ENCODE results near the gene TAS1R3.

The TAS1R3 gene

GRCh38 chr1:1312450-1313314 lies 18.4 kb upstream of the TAS1R3 start:
- no peak overlapping the region for H3K9ac ChIP-seq (ENCODE audit: low read length)
- H4K20me1 ChIP-seq (ENCODE audit: insufficient read depth, low read length) = no peaks in the 10 kb centered on the region
- DNase-seq = no peak
- TF ChIP-seq CTCF (IDR thresholded peaks at IDR 0.05; ENCODE audit: low read length) (no peak), EZH2 (optimal IDR thresholded peaks at IDR 0.05; ENCODE audit: low read depth, low read length) (no peak), EZH2phosphoT487 (IDR thresholded peaks at IDR 0.05; ENCODE audit: low read length) (no peak)
- no peak overlapping the region for H3K27ac ChIP-seq (ENCODE audit: low read length)
- H2AFZ ChIP-seq (ENCODE audit: low read length) = no peak overlapping the region
- peaks cover 47% of the 10 kb centered on the region for H3K79me2 ChIP-seq (ENCODE audit: low read length)
- H3K4me1 ChIP-seq (ENCODE audit: low read length) = no peaks in the 10 kb centered on the region; the same call in 1 of the 2 replicates
- H3K4me2 ChIP-seq (ENCODE audit: low read depth, low read length) = no peak overlapping the region
- H3F3A ChIP-seq (ENCODE audit: insufficient read depth, low read length) = peaks cover 7% of the 10 kb centered on the region; the same call in 1 of the 2 replicates
- H3K4me3 ChIP-seq (ENCODE audit: low read length) = no peak overlapping the region
- no peaks in the 10 kb centered on the region for H3K27me3 ChIP-seq (replicated peaks; ENCODE audit: insufficient read depth, low read length)
- no peaks in the 10 kb centered on the region for H3K9me3 ChIP-seq (replicated peaks; ENCODE audit: insufficient read depth, low read length)
- H3K9me2 ChIP-seq (replicated peaks; ENCODE audit: insufficient read depth, low read length) = no peaks in the 10 kb centered on the region
- 0 out of 2 replicates have a peak, but pooled peaks cover 7% of the 10 kb centered on the region for H3K36me3 ChIP-seq (replicated peaks; ENCODE audit: insufficient read depth, low read length)

- Histone ChIP-seq H3K9me2 (replicated peaks; ENCODE audit: insufficient read depth, low read length) (no peaks in the 10 kb centered on the region), H3K9me3 (replicated peaks; ENCODE audit: insufficient read depth, low read length) (no peaks in the 10 kb centered on the region), H4K20me1 (ENCODE audit: insufficient read depth, low read length) (no peaks in the 10 kb centered on the region), H3K4me2 (ENCODE audit: low read depth, low read length) (no peak overlapping the region), H3K79me2 (ENCODE audit: low read length) (peaks cover 47% of the 10 kb centered on the region), H3K4me1 (ENCODE audit: low read length) (no peaks in the 10 kb centered on the region; the same call in 1 of the 2 replicates), H3K36me3 (replicated peaks; ENCODE audit: insufficient read depth, low read length) (0 out of 2 replicates have a peak, but pooled peaks cover 7% of the 10 kb centered on the region), H3K27me3 (replicated peaks; ENCODE audit: insufficient read depth, low read length) (no peaks in the 10 kb centered on the region), H3F3A (ENCODE audit: insufficient read depth, low read length) (peaks cover 5% of the 10 kb centered on the region; the same call in 1 of the 2 replicates), H3K27ac (ENCODE audit: low read length) (no peak overlapping the region), H2AFZ (ENCODE audit: low read length) (no peak overlapping the region), H3K9ac (ENCODE audit: low read length) (no peak overlapping the region), H3K4me3 (ENCODE audit: low read length) (no peak overlapping the region)
- TF ChIP-seq CTCF (IDR thresholded peaks at IDR 0.05; ENCODE audit: low read length) (no peak), EZH2phosphoT487 (IDR thresholded peaks at IDR 0.05; ENCODE audit: low read length) (no peak), EZH2 (optimal IDR thresholded peaks at IDR 0.05; ENCODE audit: low read depth, low read length) (no peak)
- no peak for DNase-seq
Observed at GRCh38 chr1:1313500-1314236, 17.4 kb upstream of the TAS1R3 start.

- Histone ChIP-seq H3K27ac (ENCODE audit: low read length) (no peak overlapping the region), H3K27me3 (replicated peaks; ENCODE audit: insufficient read depth, low read length) (no peaks in the 10 kb centered on the region), H3K36me3 (replicated peaks; ENCODE audit: insufficient read depth, low read length) (0 out of 2 replicates have a peak, but pooled peaks cover 7% of the 10 kb centered on the region), H3K9me3 (replicated peaks; ENCODE audit: insufficient read depth, low read length) (no peaks in the 10 kb centered on the region), H4K20me1 (ENCODE audit: insufficient read depth, low read length) (no peaks in the 10 kb centered on the region), H3F3A (ENCODE audit: insufficient read depth, low read length) (peaks cover 5% of the 10 kb centered on the region; the same call in 1 of the 2 replicates), H3K4me1 (ENCODE audit: low read length) (no peaks in the 10 kb centered on the region; the same call in 1 of the 2 replicates), H3K9ac (ENCODE audit: low read length) (no peak overlapping the region), H3K4me2 (ENCODE audit: low read depth, low read length) (no peak overlapping the region), H3K4me3 (ENCODE audit: low read length) (no peak overlapping the region), H3K79me2 (ENCODE audit: low read length) (peaks cover 47% of the 10 kb centered on the region), H2AFZ (ENCODE audit: low read length) (no peak overlapping the region), H3K9me2 (replicated peaks; ENCODE audit: insufficient read depth, low read length) (no peaks in the 10 kb centered on the region)
- no peak for TF ChIP-seq EZH2 (optimal IDR thresholded peaks at IDR 0.05; ENCODE audit: low read depth, low read length)
- no peak for TF ChIP-seq CTCF (IDR thresholded peaks at IDR 0.05; ENCODE audit: low read length)
- TF ChIP-seq EZH2phosphoT487 (IDR thresholded peaks at IDR 0.05; ENCODE audit: low read length) = no peak
- DNase-seq = no peak
Observed at GRCh38 chr1:1314237-1314586, 16.9 kb upstream of the TAS1R3 start.

All from MM.1S (cell line).